K562 (cell line): ENCODE results near the gene ZNF319. TPM values are rescaled to one million over a fixed set of nuclear protein-coding genes. Genes with fewer than 3 reads are reported as not detected.

Experiments
- ATAC-seq: fragments of 200-7000 bp; cut with Tn5 transposase; 3 replicates; pipeline ENCODE4 v1.9.1; 2020; ENCODE audit warnings: moderate library complexity
- BruUV-seq: library from RNA; stranded (reverse); fragments of 400-500 nt; replicated peaks from 2 replicates; lab custom pipeline; 2021; lab: Mats Ljungman, UMichigan
- CTCF ChIA-PET: fragments of 300-600 bp; formaldehyde crosslinking; extraction: SDS; loops from one replicate; lab custom pipeline; 2021; ENCODE audit warnings: low intra/inter-chr PET ratio; lab: Yijun Ruan, JAX
- POLR2A ChIA-PET: fragments of 300-600, 350-650 bp; sonication (Branson Sonifier 250); formaldehyde crosslinking; extraction: SDS; loops from one replicate; lab custom pipeline; 2021; ENCODE audit warnings: antibody characterized with exemption, inconsistent platforms; lab: Yijun Ruan, JAX
- DNase-seq, 4 experiments: peaks; one replicate each; pipeline versions ENCODE4 v3.0.0 to v3.0.0-alpha.2; 2011 to 2018; ENCODE audit warnings: low spot score in 3 of 4, mixed read lengths in 3 of 4; ENCODE audit errors: extremely low read depth in 1 of 4
- FAIRE-seq: peaks from 2 replicates; lab custom pipeline; 2011; peaks lifted over from hg19 to GRCh38; lab: Jason Lieb, UNC
- H2AFZ ChIP-seq: 2 replicates; pipeline ENCODE4 v1.6.0; 2011; ENCODE audit warnings: low read depth, low read length, control low read depth, inconsistent platforms
- H3K27ac ChIP-seq: fragments of 200-600 bp; 3 replicates; pipeline ENCODE4 v1.8.0; 2011; ENCODE audit warnings: low read depth, mild to moderate bottlenecking, control low read depth, inconsistent platforms, low read length, moderate library complexity, mixed read lengths; ENCODE audit errors: extremely low read depth
- H3K27me3 ChIP-seq, 2 experiments: fragments of 300-600 bp in 1 of 2; 2 replicates in 1 of 2; 3 replicates in 1 of 2; pipeline versions ENCODE4 v1.6.0 to v1.8.0; 2011; ENCODE audit warnings: inconsistent platforms in 2 of 2, low read length in 2 of 2, mild to moderate bottlenecking in 1 of 2, mixed read lengths in 1 of 2, moderate library complexity in 1 of 2; ENCODE audit not compliant: control insufficient read depth in 2 of 2, insufficient read depth in 2 of 2
- H3K36me3 ChIP-seq: fragments of 300-600 bp; 3 replicates; pipeline ENCODE4 v1.8.0; 2011; ENCODE audit warnings: mild to moderate bottlenecking, low read length, inconsistent platforms; ENCODE audit not compliant: control insufficient read depth, insufficient read depth
- H3K4me1 ChIP-seq, 2 experiments: fragments of 200-600 bp in 1 of 2; replicated peaks in 1 of 2; 2 replicates in 1 of 2; 3 replicates in 1 of 2; pipeline versions ENCODE4 v1.5.1 to v1.8.0; 2011; ENCODE audit warnings: inconsistent platforms in 2 of 2, low read length in 2 of 2, mild to moderate bottlenecking in 1 of 2, mixed read lengths in 1 of 2, moderate library complexity in 1 of 2; ENCODE audit not compliant: control insufficient read depth in 2 of 2, insufficient read depth in 2 of 2
- H3K4me2 ChIP-seq: 2 replicates; pipeline ENCODE4 v1.6.1; 2011; ENCODE audit warnings: low read length, control low read depth, inconsistent platforms, mixed read lengths; ENCODE audit not compliant: insufficient read depth
- H3K4me3 ChIP-seq: fragments of 200-600 bp; sonication (generic), shearing (Covaris generic); 2 replicates; pipeline ENCODE4 v1.5.1; 2016; ENCODE audit warnings: control low read depth, inconsistent platforms
- H3K79me2 ChIP-seq: fragments of 200-600 bp; 3 replicates; pipeline ENCODE4 v1.8.0; 2011; ENCODE audit warnings: low read length, inconsistent platforms; ENCODE audit not compliant: control insufficient read depth, insufficient read depth
- H3K9ac ChIP-seq, 2 experiments: 2 replicates each; pipeline versions ENCODE4 v1.6.0 to v1.6.1; 2011; ENCODE audit warnings: low read depth in 2 of 2, low read length in 2 of 2, control low read depth in 1 of 2, inconsistent platforms in 1 of 2, mild to moderate bottlenecking in 1 of 2, mixed read lengths in 1 of 2; ENCODE audit not compliant: insufficient read depth in 1 of 2
- H3K9me1 ChIP-seq: one replicate; pipeline ENCODE4 v1.6.0; 2011; ENCODE audit warnings: inconsistent platforms, mild to moderate bottlenecking, low read length, moderate library complexity; ENCODE audit not compliant: control insufficient read depth, insufficient read depth
- H3K9me3 ChIP-seq: replicated peaks from 2 replicates; pipeline ENCODE4 v1.5.1; 2011; ENCODE audit warnings: low read depth, low read length, inconsistent platforms; ENCODE audit not compliant: control insufficient read depth, insufficient read depth
- H4K20me1 ChIP-seq: replicated peaks from 2 replicates; pipeline ENCODE4 v1.6.1; 2011; ENCODE audit warnings: low read length, inconsistent platforms, mixed read lengths; ENCODE audit not compliant: control insufficient read depth, insufficient read depth
- CHD4 ChIP-seq: fragments of 200-600 bp; sonication (generic); IDR thresholded peaks from 3 replicates; pipeline ENCODE4 v1.6.1; 2012; ENCODE audit warnings: low read depth, mild to moderate bottlenecking, mixed read lengths, low read length, inconsistent platforms; ENCODE audit not compliant: insufficient read depth, insufficient replicate concordance, poor library complexity, severe bottlenecking
- FOXK1 ChIP-seq: sonication (generic); formaldehyde crosslinking; IDR thresholded peaks from 2 replicates; pipeline ENCODE4 v1.8.0; 2022; ENCODE audit warnings: missing genetic modification reagents, mild to moderate bottlenecking, borderline replicate concordance
- MAFG ChIP-seq: fragments of 450-650 bp; conservative IDR thresholded peaks from 2 replicates; pipeline ENCODE4 v1.6.1; 2016; ENCODE audit warnings: missing genetic modification characterization, missing compliant biosample characterization
- SMARCC2 ChIP-seq: fragments of 450-650 bp; IDR thresholded peaks from 2 replicates; pipeline ENCODE4 v1.6.1; 2017; ENCODE audit warnings: antibody characterized with exemption, moderate library complexity, mild to moderate bottlenecking, low read depth
- XRCC4 ChIP-seq: IDR thresholded peaks from one replicate; pipeline ENCODE4 v1.6.1; 2011; ENCODE audit not compliant: insufficient read depth, insufficient read length; ENCODE audit errors: extremely low read depth
- ZNF75A ChIP-seq: fragments of 450-650 bp; formaldehyde crosslinking; IDR thresholded peaks from 2 replicates; pipeline ENCODE4 v1.4.0; 2020; ENCODE audit warnings: mild to moderate bottlenecking
- WGBS: fragments of 100-300 bp; shearing (Covaris generic); methylation state at CpG from one replicate; pipeline ENCODE4 v1.1.6; 2016; ENCODE audit warnings: low coverage, mixed read lengths; ENCODE audit not compliant: insufficient coverage; ENCODE audit errors: missing lambda C conversion rate; 5-methylcytosine and 5-hydroxymethylcytosine counted together
- in situ Hi-C: fragments of 300-500 bp; cut with MboI; formaldehyde crosslinking; loops from 4 replicates; pipeline ENCODE4 v1.15.0; 2018; ENCODE audit warnings: inconsistent platforms, mixed read lengths
- intact Hi-C: fragments of 100-400 bp; cut with micrococcal nuclease; formaldehyde crosslinking; loops from 2 replicates; pipeline ENCODE4 v1.14.2; 2022
- polyA plus RNA-seq, 8 experiments: library from polyadenylated mRNA; depleted of rRNA in 4 of 8; stranded (reverse) in 5 of 8; unstranded in 3 of 8; fragments of >200 nt; fragmentation: Nextera tagmentation in 2 of 8; fragmentation: Illumina TruSeq in 1 of 8; extraction: Ambion mirVana in 2 of 8; extraction: Trizol in 1 of 8; gene quantifications; 2 replicates each; pipeline versions ENCODE4 v1.2.1 to v1.2.3, GENCODE V29; 2011 to 2014; ENCODE audit warnings: inconsistent platforms in 1 of 8, missing spikeins in 1 of 8
- total RNA-seq, 7 experiments: library from RNA; depleted of rRNA in 6 of 7; stranded (reverse); fragments of >200 nt in 6 of 7; fragmentation: Illumina TruSeq in 2 of 7; extraction: Trizol in 2 of 7; gene quantifications; 2 replicates each; pipeline versions ENCODE4 v1.2.1 to v1.2.3, GENCODE V29; 2011 to 2021; ENCODE audit warnings: low replicate concordance in 1 of 7
- TF ChIP-seq, protein P1 (sequence below), 3 experiments: fragments of 200-800 bp in 1 of 3; sonication (Bioruptor generic) in 1 of 3; sonication (generic) in 1 of 3; formaldehyde crosslinking in 1 of 3; IDR thresholded peaks; 2 replicates each; pipeline versions ENCODE4 v1.6.1 to v1.8.0; 2016 to 2022; ENCODE audit warnings: mild to moderate bottlenecking in 2 of 3, missing compliant biosample characterization in 2 of 3, missing genetic modification characterization in 2 of 3, missing genetic modification reagents in 1 of 3
- TF ChIP-seq, protein P2 (sequence below): fragments of 450-650 bp; formaldehyde crosslinking; IDR thresholded peaks from 2 replicates; pipeline ENCODE4 v1.4.0; 2020; ENCODE audit warnings: mild to moderate bottlenecking, moderate library complexity
- TF ChIP-seq, protein P3 (sequence below): IDR thresholded peaks from 2 replicates; pipeline ENCODE4 v1.6.1; 2011; ENCODE audit not compliant: insufficient read length; ENCODE audit errors: extremely low read depth

The ZNF319 gene
- total and polyA plus RNA-seq, 9 of the 15 experiments (the other 6 are each of a cell fraction or from before 2014, with no cell fraction given), result 0.20 to 5.7 (median 1.4) TPM

DNA sequence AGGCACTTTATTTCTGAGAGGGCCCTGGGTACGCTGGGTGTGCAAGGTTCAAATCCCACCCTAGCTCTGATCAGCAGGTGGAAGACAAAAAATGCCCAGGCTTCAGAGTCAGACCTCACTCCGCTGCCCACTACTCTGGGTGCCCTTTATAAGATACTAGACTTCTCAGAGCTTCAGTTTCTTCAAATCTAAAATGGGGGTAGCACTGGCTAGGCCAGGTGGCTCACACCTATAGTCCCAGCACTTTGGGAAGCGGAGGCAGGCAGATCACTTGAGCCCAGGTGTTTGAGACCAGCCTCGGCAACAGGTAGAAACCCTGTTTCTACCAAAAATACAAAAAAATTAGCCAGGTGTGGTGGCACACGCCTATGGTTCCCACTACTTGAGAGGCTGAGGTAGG, 2.5 kb upstream of the ZNF319 start:
- TF ChIP-seq, protein P1, sequence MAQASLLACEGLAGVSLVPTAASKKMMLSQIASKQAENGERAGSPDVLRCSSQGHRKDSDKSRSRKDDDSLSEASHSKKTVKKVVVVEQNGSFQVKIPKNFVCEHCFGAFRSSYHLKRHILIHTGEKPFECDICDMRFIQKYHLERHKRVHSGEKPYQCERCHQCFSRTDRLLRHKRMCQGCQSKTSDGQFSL (CRISPR knock-in tag; IDR thresholded peaks at IDR 0.05), result no peak
- TF ChIP-seq, protein P1 (tag; IDR thresholded peaks at IDR 0.05), result no peak
- no peak for TF ChIP-seq CHD4
- TF ChIP-seq, protein P2, sequence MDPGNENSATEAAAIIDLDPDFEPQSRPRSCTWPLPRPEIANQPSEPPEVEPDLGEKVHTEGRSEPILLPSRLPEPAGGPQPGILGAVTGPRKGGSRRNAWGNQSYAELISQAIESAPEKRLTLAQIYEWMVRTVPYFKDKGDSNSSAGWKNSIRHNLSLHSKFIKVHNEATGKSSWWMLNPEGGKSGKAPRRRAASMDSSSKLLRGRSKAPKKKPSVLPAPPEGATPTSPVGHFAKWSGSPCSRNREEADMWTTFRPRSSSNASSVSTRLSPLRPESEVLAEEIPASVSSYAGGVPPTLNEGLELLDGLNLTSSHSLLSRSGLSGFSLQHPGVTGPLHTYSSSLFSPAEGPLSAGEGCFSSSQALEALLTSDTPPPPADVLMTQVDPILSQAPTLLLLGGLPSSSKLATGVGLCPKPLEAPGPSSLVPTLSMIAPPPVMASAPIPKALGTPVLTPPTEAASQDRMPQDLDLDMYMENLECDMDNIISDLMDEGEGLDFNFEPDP (CRISPR knock-in tag), result no peak
- TF ChIP-seq, protein P3, sequence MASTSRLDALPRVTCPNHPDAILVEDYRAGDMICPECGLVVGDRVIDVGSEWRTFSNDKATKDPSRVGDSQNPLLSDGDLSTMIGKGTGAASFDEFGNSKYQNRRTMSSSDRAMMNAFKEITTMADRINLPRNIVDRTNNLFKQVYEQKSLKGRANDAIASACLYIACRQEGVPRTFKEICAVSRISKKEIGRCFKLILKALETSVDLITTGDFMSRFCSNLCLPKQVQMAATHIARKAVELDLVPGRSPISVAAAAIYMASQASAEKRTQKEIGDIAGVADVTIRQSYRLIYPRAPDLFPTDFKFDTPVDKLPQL, result no peak
- no peak for TF ChIP-seq FOXK1 (CRISPR knock-in tag)
- TF ChIP-seq MAFG (tag), result no peak
- TF ChIP-seq SMARCC2, result no peak
- TF ChIP-seq XRCC4, result no peak
- no peak for TF ChIP-seq ZNF75A (CRISPR knock-in tag)
- intact Hi-C loops, result loop anchor here (5.0 to 10.0 kb wide), 3 partner anchors 56 to 428 kb away; partner anchors contain the start of gene KATNB1
- Histone ChIP-seq H3K4me3 (no peak overlapping the region), H3K9ac (no peak overlapping the region), H3K4me1 (peaks cover 21 to 31% of the 10 kb centered on the region in 2 experiments; a peak in 4 of 5 replicates), H3K36me3 (peaks cover 43% of the 10 kb centered on the region; the same call in 1 of the 3 replicates), H3K27ac (no peak overlapping the region), H2AFZ (no peak overlapping the region), H3K27me3 (no peaks in the 10 kb centered on the region), H3K9me3 (peaks cover 3% of the 10 kb centered on the region; the same call in 1 of the 2 replicates), H4K20me1 (peaks cover 5% of the 10 kb centered on the region), H3K9me1 (no peaks in the 10 kb centered on the region), H3K4me2 (no peak overlapping the region), H3K79me2 (peaks cover 6% of the 10 kb centered on the region; the same call in 2 of the 3 replicates)
- ChIA-PET CTCF (no interaction called here), POLR2A (no interaction called here)
- FAIRE-seq, result no peak
- DNase-seq, result no peak
- ATAC-seq, result no peak
- no TSS peak for BruUV-seq
- 91% methylated on average over 4 of the region's 5 CpGs for WGBS
- in situ Hi-C loops, result loop anchor here (5.0 to 10.0 kb wide), 2 partner anchors 101 to 248 kb away; no protein-coding TSS in a partner anchor
